EH (cell line): ENCODE data around the gene MICAL2.

Source experiments
- DNase-seq: peaks from one replicate; pipeline ENCODE4 v3.0.0-alpha.2; 2015; ENCODE audit warnings: low read depth

MICAL2 gene

GRCh38 chr11:12077535-12078280 lies 32.7 kb upstream of the MICAL2 start:
- peak; percentile 65 for DNase-seq

- peak; percentile 99 for DNase-seq
Measured at GRCh38 chr11:12079726-12080556, 30.4 kb upstream of the MICAL2 start.

- no peak for DNase-seq
Measured at GRCh38 chr11:12083380-12083779, 27.0 kb upstream of the MICAL2 start.

- peak; percentile 59 for DNase-seq
Measured at GRCh38 chr11:12084256-12084655, 26.1 kb upstream of the MICAL2 start.

GRCh38 chr11:12085371-12086251 lies 24.8 kb upstream of the MICAL2 start:
- DNase-seq, result peak; percentile 81

GRCh38 chr11:12086271-12087074 lies 23.9 kb upstream of the MICAL2 start:
- peak; percentile 99 for DNase-seq

GRCh38 chr11:12087075-12088004 lies 23.1 kb upstream of the MICAL2 start:
- DNase-seq, result peak; percentile 89

GRCh38 chr11:12088047-12088481 lies 22.3 kb upstream of the MICAL2 start:
- DNase-seq, result peak; percentile 98

- DNase-seq, result no peak
Measured at GRCh38 chr11:12088531-12088930, 21.9 kb upstream of the MICAL2 start.

GRCh38 chr11:12089041-12089440 lies 21.3 kb upstream of the MICAL2 start:
- DNase-seq, result peak; percentile 48

- DNase-seq, result peak; percentile 62
Measured at GRCh38 chr11:12089473-12089872, 20.9 kb upstream of the MICAL2 start.

- peak; percentile 88 for DNase-seq
Measured at GRCh38 chr11:12090061-12090591, 20.3 kb upstream of the MICAL2 start.

GRCh38 chr11:12090761-12091258 lies 19.6 kb upstream of the MICAL2 start:
- DNase-seq, result no peak

GRCh38 chr11:12091956-12092558 lies 18.3 kb upstream of the MICAL2 start:
- DNase-seq, result peak; percentile 39

GRCh38 chr11:12092714-12093113 lies 17.7 kb upstream of the MICAL2 start:
- no peak for DNase-seq

- no peak for DNase-seq
Measured at GRCh38 chr11:12094872-12095800, 15.3 kb upstream of the MICAL2 start.

GRCh38 chr11:12097219-12097618 lies 13.2 kb upstream of the MICAL2 start:
- DNase-seq, result no peak

- peak; percentile 62 for DNase-seq
Measured at GRCh38 chr11:12098601-12099000, 11.8 kb upstream of the MICAL2 start.
